ENCODE data around the gene ACER3. TPM values are rescaled to one million over a fixed set of nuclear protein-coding genes. Genes with fewer than 3 reads are reported as not detected.

The ACER3 gene
- 26.3 TPM for total RNA-seq

DNA sequence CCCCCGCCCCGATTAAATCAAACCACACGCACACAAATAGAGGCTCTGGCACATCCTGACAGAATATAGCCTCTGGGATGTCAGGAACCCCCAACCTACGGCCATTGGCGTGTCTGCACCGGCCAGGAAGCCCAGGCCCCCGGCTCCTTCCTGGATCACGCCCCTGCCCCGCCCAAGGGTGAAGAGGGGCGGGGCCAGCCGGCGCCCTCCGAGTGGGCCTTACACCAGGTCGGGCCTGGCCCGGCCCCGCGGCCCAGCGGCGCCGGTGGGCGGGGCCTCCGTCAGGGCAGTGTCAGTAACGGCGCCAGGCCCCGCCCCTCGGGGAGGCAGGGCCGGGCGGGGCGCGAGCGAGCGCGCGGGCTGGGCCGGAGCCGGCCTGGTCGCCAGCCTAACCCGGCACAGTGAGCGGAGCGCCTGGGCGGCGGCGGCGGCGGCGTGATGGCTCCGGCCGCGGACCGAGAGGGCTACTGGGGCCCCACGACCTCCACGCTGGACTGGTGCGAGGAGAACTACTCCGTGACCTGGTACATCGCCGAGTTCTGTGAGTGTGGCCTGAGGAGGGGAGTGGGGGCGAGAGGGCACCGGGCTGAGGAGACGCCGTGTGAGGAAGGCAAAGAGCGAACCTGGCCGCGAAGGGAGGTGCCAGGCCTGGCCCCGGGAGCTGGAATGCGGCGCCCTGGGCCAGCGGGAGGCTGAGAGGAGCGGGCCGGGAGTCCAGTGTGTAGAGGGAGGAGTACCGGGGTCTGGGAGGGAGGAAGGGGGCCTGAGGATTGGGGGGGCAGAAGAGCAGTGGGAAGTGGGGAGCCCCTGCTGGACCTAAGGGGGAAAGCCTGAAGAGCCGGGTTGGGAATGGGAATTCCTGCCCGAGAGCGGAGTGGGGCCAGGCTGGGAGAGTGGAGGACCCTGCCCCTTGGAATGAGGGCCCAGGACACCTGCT is at the start of gene ACER3:
Gene ACER3, plus strand, starts transcription at position 380 of the 937 bp plus-strand sequence. Its CDS starts 59 bp downstream, at position 439.

DNA sequence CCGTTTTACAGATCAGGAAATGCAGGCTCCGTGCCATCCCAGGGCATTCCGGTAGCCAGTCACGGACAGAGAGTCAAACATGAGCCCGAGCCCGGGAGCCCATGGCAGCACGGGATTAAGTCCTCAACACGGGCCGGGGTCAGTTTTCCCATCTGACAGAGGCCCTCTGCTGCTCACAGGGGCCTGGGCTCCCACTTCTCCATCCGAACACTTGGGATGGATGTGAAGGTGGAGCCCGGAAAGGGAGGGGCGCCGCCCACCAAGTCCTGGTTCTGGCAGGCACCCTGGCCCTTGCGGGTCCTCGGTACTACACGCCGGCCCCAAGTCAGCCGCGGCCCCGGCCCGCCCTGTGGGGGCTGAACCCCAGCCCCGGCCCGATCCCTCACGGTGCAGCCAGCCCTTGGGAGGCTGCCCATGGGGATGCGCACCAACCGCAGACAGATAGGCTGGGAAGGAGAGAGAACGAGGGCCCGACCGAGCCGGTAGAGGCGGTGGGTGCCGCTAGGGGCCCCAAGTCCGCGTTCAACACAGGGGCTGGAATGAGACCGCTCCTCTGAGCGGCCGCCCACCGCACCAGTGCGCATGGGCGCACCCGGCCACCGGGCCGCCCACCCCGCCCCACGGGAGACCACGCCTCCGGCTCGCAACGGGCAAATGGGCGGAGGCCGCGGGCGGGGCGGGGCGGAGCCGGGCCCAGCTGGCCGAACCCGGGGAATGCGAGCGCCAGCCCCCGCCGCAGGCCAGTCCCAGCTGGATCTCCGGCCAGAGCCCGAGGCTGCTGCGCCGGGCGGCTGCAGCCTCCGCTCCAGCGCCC is 205.7 kb downstream of the ACER3 start, which contains the start of gene CAPN5:
Gene CAPN5, plus strand, starts transcription at position 743 of the 814 bp plus-strand sequence. CDS start 17,916 bp downstream, outside the sequence.

Other genes starting within 250 kb of the ACER3 start
- gene LRRC32, start 190.2 kb upstream of the ACER3 start, total RNA-seq, result 1.3 TPM
- gene TSKU, start 77.6 kb upstream of the ACER3 start, total RNA-seq, result 14.7 TPM
- gene B3GNT6, start 173.5 kb downstream of the ACER3 start, total RNA-seq, result not detected
- gene CAPN5, start 206.1 kb downstream of the ACER3 start, total RNA-seq, result 27.5 TPM
- 3.4 TPM for gene OMP, start 241.9 kb downstream of the ACER3 start, total RNA-seq

Data from parietal lobe (tissue), 1 donor.